Suprapubic skin (tissue), 4 donors: ENCODE measurements around the gene CYP4F22. TPM values are rescaled to one million over a fixed set of nuclear protein-coding genes. Genes with fewer than 3 reads are reported as not detected.
A peak's percentile ranks its signal among the peaks of the same experiment; 100 is the strongest.
"Not testable (repeated sequence)": the region's sequence is repeated elsewhere in the genome, so short reads cannot be mapped to it uniquely, and the experiment has no call there.

Experiments
- DNase-seq, 2 donors: peaks; one replicate each; pipeline ENCODE4 v3.0.0-alpha.2; 2019; ENCODE audit warnings: low spot score in 2 of 2
- H3K27ac ChIP-seq: fragments of 200-600 bp; sonication (generic); one replicate; pipeline ENCODE4 v1.5.1; 2019
- H3K27me3 ChIP-seq: fragments of 200-600 bp; sonication (generic); one replicate; pipeline ENCODE4 v1.5.1; 2019
- H3K36me3 ChIP-seq: fragments of 200-600 bp; sonication (generic); one replicate; pipeline ENCODE4 v1.5.1; 2019
- H3K4me1 ChIP-seq: fragments of 200-600 bp; sonication (generic); one replicate; pipeline ENCODE4 v1.5.1; 2019
- H3K4me3 ChIP-seq: fragments of 200-600 bp; sonication (generic); one replicate; pipeline ENCODE4 v1.5.1; 2019; ENCODE audit warnings: mild to moderate bottlenecking
- H3K9me3 ChIP-seq: fragments of 200-600 bp; sonication (generic); one replicate; pipeline ENCODE4 v1.5.1; 2019
- CTCF ChIP-seq, 2 donors: fragments of 200-600 bp in 1 of 2; fragments of 450-650 bp in 1 of 2; sonication (generic) in 1 of 2; IDR thresholded peaks; one replicate each; pipeline ENCODE4 v1.5.1; 2016 to 2019; ENCODE audit warnings: antibody characterized with exemption in 2 of 2, mild to moderate bottlenecking in 1 of 2, moderate library complexity in 1 of 2
- EP300 ChIP-seq: sonication (generic); formaldehyde crosslinking; IDR thresholded peaks from one replicate; pipeline ENCODE4 v1.6.1; 2017; ENCODE audit warnings: antibody characterized with exemption
- POLR2A ChIP-seq, 2 donors: fragments of 450-650 bp; IDR thresholded peaks; one replicate each; pipeline ENCODE4 v1.6.1; 2017; ENCODE audit warnings: antibody characterized with exemption in 2 of 2, mild to moderate bottlenecking in 2 of 2, moderate library complexity in 2 of 2
- POLR2AphosphoS5 ChIP-seq, 3 donors: sonication (generic); formaldehyde crosslinking; IDR thresholded peaks; one replicate each; pipeline ENCODE4 v1.6.1; 2017; ENCODE audit warnings: antibody characterized with exemption in 3 of 3
- WGBS: methylation state at CpG from one replicate; pipeline ENCODE4 v1.1.5; 2018; 5-methylcytosine and 5-hydroxymethylcytosine counted together
- total RNA-seq, 4 donors: library from RNA; depleted of rRNA; stranded (reverse); fragments of >200 nt; gene quantifications; one replicate each; pipeline ENCODE4 v1.1.0, GENCODE V29; 2016

CYP4F22 gene
- total RNA-seq, 4 donors from 2014 or later = 26.0 to 77.7 (median 55.5) TPM

- Histone ChIP-seq H3K9me3 (peaks cover 4% of the 10 kb centered on the region), H3K36me3 (no peaks in the 10 kb centered on the region), H3K4me3 (no peak overlapping the region), H3K27me3 (peaks cover 16% of the 10 kb centered on the region), H3K4me1 (no peaks in the 10 kb centered on the region), H3K27ac (no peak overlapping the region)
- WGBS = 82% methylated on average over 4 of the region's 4 CpGs
- no peak for DNase-seq
- no peak for TF ChIP-seq POLR2A (IDR thresholded peaks at IDR 0.05)
- no peak for TF ChIP-seq EP300
- no peak for TF ChIP-seq POLR2AphosphoS5 (IDR thresholded peaks at IDR 0.05)
- no peak for TF ChIP-seq CTCF (IDR thresholded peaks at IDR 0.05)
Measured at GRCh38 chr19:15475169-15475568, 33.2 kb upstream of the CYP4F22 start.

- H3K36me3 ChIP-seq = no peaks in the 10 kb centered on the region
- WGBS = 97% methylated on average over 8 of the region's 10 CpGs
- DNase-seq = no peak
- peaks cover 4% of the 10 kb centered on the region for H3K9me3 ChIP-seq
- TF ChIP-seq EP300 (no peak), POLR2A (IDR thresholded peaks at IDR 0.05) (no peak), POLR2AphosphoS5 (IDR thresholded peaks at IDR 0.05) (no peak), CTCF (IDR thresholded peaks at IDR 0.05) (no peak)
- no peak overlapping the region for H3K27ac ChIP-seq
- H3K27me3 ChIP-seq = peaks cover 12% of the 10 kb centered on the region
- no peak overlapping the region for H3K4me3 ChIP-seq
- no peaks in the 10 kb centered on the region for H3K4me1 ChIP-seq
Measured at GRCh38 chr19:15475611-15476010, 32.7 kb upstream of the CYP4F22 start.

- no peaks in the 10 kb centered on the region for H3K36me3 ChIP-seq
- peaks cover 4% of the 10 kb centered on the region for H3K9me3 ChIP-seq
- no peaks in the 10 kb centered on the region for H3K4me1 ChIP-seq
- no peak overlapping the region for H3K27ac ChIP-seq
- DNase-seq = no peak
- TF ChIP-seq POLR2AphosphoS5 (IDR thresholded peaks at IDR 0.05) = no peak
- no peak for TF ChIP-seq EP300
- whole genome bisulfite sequencing = 51% methylated on average over 4 of the region's 5 CpGs
- H3K4me3 ChIP-seq = no peak overlapping the region
- H3K27me3 ChIP-seq = peaks cover 6% of the 10 kb centered on the region
Measured at GRCh38 chr19:15476325-15476724, 32.0 kb upstream of the CYP4F22 start.

- H3K4me3 ChIP-seq = no peak within 1 kb of the TSS
- peaks cover 4% of the 10 kb centered on the region for H3K9me3 ChIP-seq
- no peak for TF ChIP-seq POLR2AphosphoS5 (IDR thresholded peaks at IDR 0.05)
- no peak for TF ChIP-seq POLR2A (IDR thresholded peaks at IDR 0.05)
- peak in 1 of 2 donors; percentile 45 for TF ChIP-seq CTCF (IDR thresholded peaks at IDR 0.05)
- TF ChIP-seq EP300 = no peak
- no peaks in the 10 kb centered on the region for H3K27me3 ChIP-seq
- no peak within 1 kb of the TSS for H3K27ac ChIP-seq
- no peaks in the 10 kb centered on the region for H3K4me1 ChIP-seq
- 36% methylated on average over 11 of the region's 16 CpGs for WGBS
- no peaks in the 10 kb centered on the region for H3K36me3 ChIP-seq
- DNase-seq = no peak
Measured at GRCh38 chr19:15479391-15480345, 28.7 kb upstream of the CYP4F22 start, which contains the start of gene PGLYRP2. TSS of gene PGLYRP2 (minus strand) at chr19:15479501. CDS start at chr19:15479371, 130 bp downstream.

GRCh38 chr19:15480996-15481395 lies 27.3 kb upstream of the CYP4F22 start:
- H3K4me1 ChIP-seq, H3K9me3 ChIP-seq, H3K27ac ChIP-seq, H3K36me3 ChIP-seq, H3K27me3 ChIP-seq, DNase-seq, H3K4me3 ChIP-seq: not testable (repeated sequence)
- WGBS = 88% methylated on average over 7 of the region's 7 CpGs

GRCh38 chr19:15485768-15486167 lies 22.6 kb upstream of the CYP4F22 start:
- H3K27ac ChIP-seq = not testable (repeated sequence)

More at GRCh38 chr19:15485768-15486167, 22.6 kb upstream of the CYP4F22 start:
- not testable (repeated sequence) for H3K9me3 ChIP-seq, H3K4me1 ChIP-seq, H3K36me3 ChIP-seq, H3K4me3 ChIP-seq, H3K27me3 ChIP-seq, DNase-seq
- 59% methylated on average over 5 of the region's 5 CpGs for WGBS
